Liver (tissue), 9 donors: Measurements from ENCODE around the gene RAD50. TPM values are rescaled to one million over a fixed set of nuclear protein-coding genes. Genes with fewer than 3 reads are reported as not detected.

Experiments
- DNase-seq: peaks from one replicate; pipeline ENCODE4 v3.0.0-alpha.2; 2017; ENCODE audit warnings: low spot score
- H3K27ac ChIP-seq, 2 donors: one replicate each; pipeline ENCODE4 v1.7.0; 2013; ENCODE audit warnings: inconsistent platforms in 2 of 2, low read length in 2 of 2, control low read depth in 1 of 2, low read depth in 1 of 2, mild to moderate bottlenecking in 1 of 2
- H3K27me3 ChIP-seq, 4 donors: one replicate each; pipeline versions ENCODE4 v1.6.1 to v1.7.0; 2013; ENCODE audit warnings: low read length in 3 of 4, inconsistent platforms in 1 of 4, mild to moderate bottlenecking in 1 of 4, moderate library complexity in 1 of 4; ENCODE audit not compliant: control insufficient read depth in 4 of 4, insufficient read depth in 4 of 4
- H3K36me3 ChIP-seq, 4 donors: one replicate each; pipeline versions ENCODE4 v1.6.1 to v1.7.0; 2013; ENCODE audit warnings: low read length in 3 of 4, mild to moderate bottlenecking in 3 of 4, low read depth in 1 of 4, moderate library complexity in 1 of 4; ENCODE audit not compliant: control insufficient read depth in 4 of 4, insufficient read depth in 3 of 4
- H3K4me1 ChIP-seq, 4 donors: one replicate each; pipeline versions ENCODE4 v1.6.1 to v1.7.0; 2013; ENCODE audit warnings: low read length in 3 of 4, mild to moderate bottlenecking in 3 of 4, moderate library complexity in 1 of 4; ENCODE audit not compliant: control insufficient read depth in 4 of 4, insufficient read depth in 4 of 4
- H3K4me3 ChIP-seq, 3 donors: one replicate each; pipeline versions ENCODE4 v1.6.1 to v1.7.0; 2013; ENCODE audit warnings: low read length in 3 of 3, control low read depth in 1 of 3, low read depth in 1 of 3, mild to moderate bottlenecking in 1 of 3
- H3K9ac ChIP-seq, 2 donors: one replicate each; pipeline ENCODE4 v1.7.0; 2013; ENCODE audit warnings: low read length in 2 of 2, mild to moderate bottlenecking in 2 of 2, moderate library complexity in 2 of 2, control low read depth in 1 of 2, low read depth in 1 of 2
- H3K9me3 ChIP-seq, 4 donors: one replicate each; pipeline versions ENCODE4 v1.6.1 to v1.7.0; 2013; ENCODE audit warnings: low read length in 3 of 4; ENCODE audit not compliant: control insufficient read depth in 4 of 4
- ATF3 ChIP-seq: IDR thresholded peaks from 2 replicates; pipeline ENCODE4 v1.6.1; 2016; ENCODE audit warnings: antibody characterized with exemption
- CTCF ChIP-seq: fragments of 150-350 bp; IDR thresholded peaks from 2 replicates; pipeline ENCODE4 v1.5.1; 2017; ENCODE audit warnings: improper control_type of control experiment, low read depth, low read length; ENCODE audit not compliant: missing input control
- EGR1 ChIP-seq, 2 donors: IDR thresholded peaks; 2 replicates each; pipeline ENCODE4 v1.6.1; 2016 to 2018; ENCODE audit warnings: antibody characterized with exemption in 2 of 2, low read depth in 2 of 2
- FOXA1 ChIP-seq: IDR thresholded peaks from 2 replicates; pipeline ENCODE4 v1.6.1; 2016; ENCODE audit warnings: antibody characterized with exemption
- FOXA2 ChIP-seq: IDR thresholded peaks from 2 replicates; pipeline ENCODE4 v1.6.1; 2016; ENCODE audit warnings: antibody characterized with exemption
- GABPA ChIP-seq, 2 donors: IDR thresholded peaks in 1 of 2; conservative IDR thresholded peaks in 1 of 2; 2 replicates each; pipeline ENCODE4 v1.6.1; 2016; ENCODE audit warnings: antibody characterized with exemption in 2 of 2, mild to moderate bottlenecking in 1 of 2, moderate library complexity in 1 of 2
- HNF4A ChIP-seq, 2 donors: conservative IDR thresholded peaks; 2 replicates each; pipeline ENCODE4 v1.6.1; 2016; ENCODE audit warnings: antibody characterized with exemption in 2 of 2, mild to moderate bottlenecking in 2 of 2
- HNF4G ChIP-seq: IDR thresholded peaks from 2 replicates; pipeline ENCODE4 v1.6.1; 2016; ENCODE audit warnings: antibody characterized with exemption
- JUND ChIP-seq, 2 donors: IDR thresholded peaks; 2 replicates each; pipeline ENCODE4 v1.6.1; 2016; ENCODE audit warnings: antibody characterized with exemption in 2 of 2
- MAX ChIP-seq: IDR thresholded peaks from 2 replicates; pipeline ENCODE4 v1.6.1; 2016; ENCODE audit warnings: antibody characterized with exemption
- NR2F2 ChIP-seq: IDR thresholded peaks from 2 replicates; pipeline ENCODE4 v1.6.1; 2016; ENCODE audit warnings: antibody characterized with exemption
- RAD21 ChIP-seq, 2 donors: IDR thresholded peaks; 2 replicates each; pipeline ENCODE4 v1.6.1; 2016; ENCODE audit warnings: antibody characterized with exemption in 2 of 2, mild to moderate bottlenecking in 2 of 2
- REST ChIP-seq: IDR thresholded peaks from 2 replicates; pipeline ENCODE4 v1.6.1; 2016; ENCODE audit warnings: antibody characterized with exemption, mild to moderate bottlenecking
- RXRA ChIP-seq, 2 donors: IDR thresholded peaks; 2 replicates each; pipeline ENCODE4 v1.6.1; 2017 to 2018; ENCODE audit warnings: antibody characterized with exemption in 2 of 2, mild to moderate bottlenecking in 1 of 2
- SP1 ChIP-seq: IDR thresholded peaks from 2 replicates; pipeline ENCODE4 v1.6.1; 2018; ENCODE audit warnings: antibody characterized with exemption, mild to moderate bottlenecking
- TAF1 ChIP-seq: conservative IDR thresholded peaks from 2 replicates; pipeline ENCODE4 v1.6.1; 2016; ENCODE audit warnings: antibody characterized with exemption, mild to moderate bottlenecking
- YY1 ChIP-seq: IDR thresholded peaks from 2 replicates; pipeline ENCODE4 v1.6.1; 2016; ENCODE audit warnings: antibody characterized with exemption, mild to moderate bottlenecking
- ZBTB33 ChIP-seq: IDR thresholded peaks from 2 replicates; pipeline ENCODE4 v1.6.1; 2016; ENCODE audit warnings: antibody characterized with exemption
- WGBS: extraction: QIAGEN DNeasy Blood & Tissue Kit; methylation state at CpG from one replicate; pipeline ENCODE4 v1.1.7; 2013; 5-methylcytosine and 5-hydroxymethylcytosine counted together
- polyA plus RNA-seq, 2 donors: library from polyadenylated mRNA; stranded (reverse) in 1 of 2; unstranded in 1 of 2; fragments of 200-250 nt in 1 of 2; fragments of >200 nt in 1 of 2; fragmentation: Nextera tagmentation in 1 of 2; extraction: Ambion mirVana in 1 of 2; gene quantifications; one replicate each; pipeline versions ENCODE4 v1.2.1 to v1.2.3, GENCODE V29; 2013 to 2015
- total RNA-seq, 2 donors: library from RNA; depleted of rRNA; stranded (reverse); fragments of >200 nt; gene quantifications; one replicate each; pipeline ENCODE4 v1.2.3, GENCODE V29; 2014
- donor health status: healthy.
- donor health status: healthy.
- donor health status: healthy.
- donor health status: healthy.
- donor health status: healthy.

The RAD50 gene
- total and polyA plus RNA-seq, 4 donors, result 6.1 to 18.7 (median 14.9) TPM

GRCh38 chr5:132627470-132627869 is 70.7 kb downstream of the RAD50 start:
- Histone ChIP-seq H3K27ac (no peak overlapping the region), H3K4me1 (peaks cover 0 to 7% (median 1%) of the 10 kb centered on the region in 4 donors), H3K27me3 (no peaks in the 10 kb centered on the region), H3K9ac (no peak overlapping the region), H3K36me3 (peaks cover 0 to 17% (median 10%) of the 10 kb centered on the region in 4 donors), H3K4me3 (no peak overlapping the region), H3K9me3 (no peaks in the 10 kb centered on the region)
- WGBS, result 95% methylated on average over 2 of the region's 2 CpGs
- DNase-seq, result no peak
- no peak for TF ChIP-seq HNF4A (conservative IDR thresholded peaks at IDR 0.05)
- no peak for TF ChIP-seq FOXA2
- TF ChIP-seq RAD21 (IDR thresholded peaks at IDR 0.05), result no peak
- no peak for TF ChIP-seq EGR1 (IDR thresholded peaks at IDR 0.05; ENCODE audit: low read depth in 2 of 2)
- no peak for TF ChIP-seq GABPA (IDR thresholded peaks at IDR 0.05 in 1 of 2, conservative IDR thresholded peaks at IDR 0.05 in 1 of 2)
- TF ChIP-seq MAX, result no peak
- TF ChIP-seq JUND (IDR thresholded peaks at IDR 0.05), result no peak
- TF ChIP-seq REST, result no peak
- no peak for TF ChIP-seq HNF4G
- no peak for TF ChIP-seq SP1

GRCh38 chr5:132628814-132629213 is 72.0 kb downstream of the RAD50 start:
- DNase-seq, result no peak
- no peak overlapping the region for H3K27ac ChIP-seq
- H3K36me3 ChIP-seq, result peaks cover 2 to 17% (median 8%) of the 10 kb centered on the region in 4 donors
- H3K9ac ChIP-seq, result no peak overlapping the region
- no peaks in the 10 kb centered on the region for H3K9me3 ChIP-seq
- H3K27me3 ChIP-seq, result no peaks in the 10 kb centered on the region
- 95% methylated on average over 2 of the region's 2 CpGs for WGBS
- no peak overlapping the region for H3K4me3 ChIP-seq
- no peaks in the 10 kb centered on the region for H3K4me1 ChIP-seq
- TF ChIP-seq RAD21 (IDR thresholded peaks at IDR 0.05), result no peak
- TF ChIP-seq ATF3, result no peak
- TF ChIP-seq RXRA (IDR thresholded peaks at IDR 0.05), result no peak
- no peak for TF ChIP-seq ZBTB33
- no peak for TF ChIP-seq TAF1
- TF ChIP-seq SP1, result no peak
- TF ChIP-seq CTCF, result no peak
- no peak for TF ChIP-seq NR2F2
- TF ChIP-seq GABPA (IDR thresholded peaks at IDR 0.05 in 1 of 2, conservative IDR thresholded peaks at IDR 0.05 in 1 of 2), result no peak
- TF ChIP-seq YY1, result no peak
- TF ChIP-seq EGR1 (IDR thresholded peaks at IDR 0.05; ENCODE audit: low read depth in 2 of 2), result no peak
- no peak for TF ChIP-seq FOXA1
- no peak for TF ChIP-seq HNF4G
- no peak for TF ChIP-seq REST
- no peak for TF ChIP-seq FOXA2
- TF ChIP-seq MAX, result no peak
- no peak for TF ChIP-seq JUND (IDR thresholded peaks at IDR 0.05)
- TF ChIP-seq HNF4A (conservative IDR thresholded peaks at IDR 0.05), result no peak
